Peyer's patch (tissue), 4 donors: Measurements from ENCODE around the gene PRB2.

ENCODE experiments used
- CTCF ChIP-seq, 6 experiments: fragments of 450-650 bp in 4 of 6; fragments of 200-600 bp in 2 of 6; sonication (generic) in 1 of 6; IDR thresholded peaks; one replicate each; pipeline ENCODE4 v1.5.1; 2017 to 2019; ENCODE audit warnings: antibody characterized with exemption in 6 of 6, mild to moderate bottlenecking in 3 of 6, moderate library complexity in 1 of 6
- POLR2A ChIP-seq, 2 donors: fragments of 450-650 bp; IDR thresholded peaks; one replicate each; pipeline ENCODE4 v1.5.1; 2017; ENCODE audit warnings: antibody characterized with exemption in 2 of 2, mild to moderate bottlenecking in 2 of 2, moderate library complexity in 2 of 2

- TF ChIP-seq CTCF (IDR thresholded peaks at IDR 0.05) (no peak), POLR2A (IDR thresholded peaks at IDR 0.05) (no peak)
Observed at GRCh38 chr12:11437966-11438365, 42.6 kb upstream of the PRB2 start.
